Cerebellar nuclear complex (tissue), 1 donor: Measurements from ENCODE around the gene PPP1R10.

Experiments used
- DNase-seq, 2 experiments: peaks; one replicate each; lab custom pipeline; 2025; lab: John Stamatoyannopoulos, UW

Gene PPP1R10

DNA sequence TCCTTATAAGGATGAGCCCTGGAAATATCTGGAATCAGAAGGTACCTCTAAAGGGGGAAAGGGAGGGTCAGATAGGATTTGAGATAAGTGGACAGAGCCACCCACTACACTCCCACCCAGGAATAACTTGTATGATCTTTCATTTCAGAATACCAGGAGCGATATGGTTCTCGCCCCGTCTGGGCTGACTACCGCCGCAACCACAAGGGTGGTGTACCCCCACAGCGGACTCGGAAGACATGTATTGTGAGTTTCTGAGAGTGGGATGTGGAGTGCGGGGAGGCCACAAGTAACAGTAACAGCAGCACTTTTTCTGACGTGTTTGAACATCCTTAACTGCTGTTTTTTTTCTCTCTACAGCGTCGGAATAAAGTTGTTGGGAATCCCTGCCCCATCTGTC, 2.5 kb upstream of the PPP1R10 start:
- no peak for DNase-seq

- DNase-seq, result no peak
Measured at GRCh38 chr6:30618270-30618797, 1.3 kb upstream of the PPP1R10 start.

DNA sequence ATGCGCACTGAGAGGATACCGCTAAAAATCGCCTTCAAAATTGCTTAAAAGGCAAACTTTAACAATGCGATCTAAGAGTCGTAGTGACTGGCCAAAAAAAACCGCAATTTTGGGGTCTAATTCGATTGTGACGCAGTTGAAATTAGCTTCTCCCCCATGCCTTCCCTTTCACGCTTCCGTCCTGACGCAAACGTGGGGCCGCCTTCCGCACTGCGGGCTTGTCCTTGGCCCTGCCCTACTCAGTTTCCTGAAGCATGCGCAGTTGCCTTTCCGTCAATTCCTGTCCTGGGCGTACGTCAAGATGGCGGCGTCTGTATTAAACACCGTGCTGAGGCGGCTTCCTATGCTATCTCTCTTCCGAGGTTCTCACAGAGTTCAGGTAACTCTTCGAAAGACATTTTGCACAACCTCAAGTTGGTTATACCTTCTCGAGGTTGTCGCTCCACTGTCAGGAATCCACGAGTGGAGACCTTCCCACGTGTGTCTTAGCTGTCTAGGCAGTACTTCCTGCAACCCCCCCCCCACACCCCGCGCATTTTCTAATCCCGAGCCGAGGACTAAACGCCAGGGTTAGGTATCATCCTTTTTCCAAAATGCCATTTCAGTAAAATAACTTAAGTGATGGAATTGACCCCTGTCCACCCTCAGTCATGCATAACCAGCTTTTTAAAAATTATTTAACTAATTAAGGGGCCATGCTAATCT, 674 bp upstream of the PPP1R10 start, which contains the start of gene MRPS18B:
Gene MRPS18B, plus strand, starts transcription at position 276 of the 705 bp plus-strand sequence. Its CDS starts 26 bp downstream, at position 302.
- peak; percentile 73 to 87 for DNase-seq

GRCh38 chr6:30615958-30616810, 859 bp downstream of the PPP1R10 start:
- peak in 1 of 2 experiments; percentile 1 for DNase-seq

GRCh38 chr6:30615219-30615957, 1.7 kb downstream of the PPP1R10 start:
- peak; percentile 4 to 42 for DNase-seq

GRCh38 chr6:30614843-30615218, 2.2 kb downstream of the PPP1R10 start:
- peak; percentile 74 to 96 for DNase-seq

- peak in 1 of 2 experiments; percentile 39 for DNase-seq
Measured at GRCh38 chr6:30614044-30614842, 2.8 kb downstream of the PPP1R10 start.

DNA sequence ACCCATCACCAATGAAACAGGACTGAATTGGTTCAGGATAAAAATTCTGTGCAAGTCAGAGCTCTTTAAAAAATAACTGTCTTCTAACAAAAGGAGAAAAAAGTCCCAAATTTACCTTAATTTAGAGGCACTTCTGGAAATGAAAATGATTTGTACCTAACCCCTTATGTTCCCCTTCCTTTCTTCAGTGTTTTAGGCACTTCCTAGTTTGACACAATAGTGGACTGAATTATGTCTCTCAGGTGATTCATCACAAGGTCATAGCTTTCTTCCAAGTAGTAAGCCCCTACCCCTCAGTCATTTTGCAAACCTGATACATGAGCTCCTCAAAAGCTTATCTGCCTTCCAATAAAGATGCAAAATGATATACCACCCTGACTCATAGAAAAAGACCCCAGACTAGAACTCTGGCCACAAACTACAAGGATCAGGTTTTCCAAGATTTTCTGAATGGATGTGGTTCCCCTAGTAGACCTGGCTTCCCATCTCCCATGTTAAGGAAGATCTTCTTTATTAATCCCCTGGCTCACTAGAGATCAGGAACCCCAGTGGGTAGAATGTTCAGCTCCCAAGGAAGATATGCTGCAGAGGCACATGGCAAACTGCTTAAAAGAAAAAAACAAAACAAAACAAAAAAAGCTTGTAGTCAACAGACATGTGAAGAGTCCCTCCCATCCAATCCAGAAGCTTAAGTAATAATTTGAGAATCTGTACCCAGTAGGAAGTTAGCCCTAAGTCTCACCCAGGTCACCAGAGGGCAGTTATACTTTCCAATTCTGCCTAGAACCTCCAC, 3.6 kb downstream of the PPP1R10 start:
- DNase-seq, result no peak

DNA sequence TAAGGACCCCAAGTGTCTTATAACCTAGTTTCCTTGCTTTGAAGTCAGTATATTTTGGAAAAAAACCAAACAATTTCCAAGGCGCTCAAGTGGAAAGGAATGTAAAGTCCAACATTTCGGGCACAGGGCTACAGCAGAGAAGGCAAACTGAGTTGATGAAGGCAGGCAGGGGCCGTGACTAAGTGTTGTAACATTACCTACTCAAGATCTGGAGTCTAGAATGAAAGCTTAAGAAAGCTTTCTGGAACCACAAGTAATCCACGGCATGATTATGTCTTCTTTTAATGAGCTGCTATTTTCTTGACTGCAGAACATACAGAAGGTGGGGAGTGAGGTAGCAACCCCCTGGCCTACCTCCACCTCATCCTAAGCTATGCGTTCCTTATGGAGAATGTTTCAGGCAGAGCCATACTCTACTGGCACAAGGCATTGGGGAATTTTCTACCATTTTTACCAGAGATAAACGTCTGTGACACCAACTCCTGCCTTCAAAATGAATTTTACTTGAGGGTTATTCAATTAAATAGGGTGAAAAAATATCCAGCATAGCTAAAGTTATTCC, 4.3 kb downstream of the PPP1R10 start:
- no peak for DNase-seq

DNA sequence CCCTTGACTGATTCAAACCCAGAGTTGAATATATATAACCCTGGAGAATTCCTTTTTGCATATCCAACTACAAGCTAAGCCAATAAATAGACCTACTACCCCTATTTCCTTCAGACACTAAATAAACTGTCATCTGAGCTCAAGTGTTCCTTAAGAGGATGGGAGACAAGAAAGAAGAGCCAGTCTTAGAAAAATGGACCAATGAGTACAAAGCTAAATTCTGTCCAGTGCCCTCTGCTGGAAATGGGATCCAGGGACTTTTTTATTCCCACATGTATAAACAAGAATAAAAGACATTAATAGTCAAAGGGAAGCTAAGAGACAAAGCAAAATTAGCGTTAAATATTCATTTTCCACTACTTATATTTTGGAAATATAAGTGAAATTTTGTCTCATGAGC, 4.8 kb downstream of the PPP1R10 start:
- DNase-seq, result no peak

- DNase-seq, result no peak
Measured at GRCh38 chr6:30611856-30612194, 5.2 kb downstream of the PPP1R10 start.

DNA sequence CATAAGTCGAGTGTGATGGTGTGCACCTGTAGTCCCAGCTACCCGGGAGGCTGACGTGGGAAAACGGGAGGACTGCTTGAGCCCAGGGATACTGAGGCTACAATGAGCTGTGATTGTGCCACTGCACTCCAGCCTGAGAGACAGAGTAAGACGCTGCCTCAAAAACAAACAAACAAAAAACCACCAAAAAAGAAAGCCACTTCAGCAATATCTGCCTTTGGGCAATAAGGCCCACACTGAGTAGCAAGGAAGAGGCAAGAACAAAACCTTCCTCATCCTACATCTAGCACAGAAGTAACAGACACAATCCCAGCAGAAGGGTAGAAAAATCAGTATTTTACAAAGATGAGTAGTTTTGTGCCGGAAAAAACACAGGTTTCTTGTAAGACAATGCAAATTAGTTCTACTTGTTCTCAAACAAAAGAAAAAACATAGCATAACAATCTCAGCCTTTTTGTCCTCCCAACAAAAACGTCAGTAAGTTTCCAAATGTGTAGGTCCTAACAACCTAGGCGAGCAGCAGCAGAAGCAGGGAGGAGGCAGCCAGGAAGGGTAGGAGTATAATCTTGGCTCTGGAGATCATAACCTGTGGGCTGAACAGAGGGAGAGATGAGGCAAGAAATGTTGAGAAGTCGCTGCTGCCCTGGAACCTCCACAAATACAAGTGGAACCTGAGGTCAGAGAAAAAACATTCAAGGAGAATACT, 5.7 kb downstream of the PPP1R10 start:
- DNase-seq, result no peak

DNA sequence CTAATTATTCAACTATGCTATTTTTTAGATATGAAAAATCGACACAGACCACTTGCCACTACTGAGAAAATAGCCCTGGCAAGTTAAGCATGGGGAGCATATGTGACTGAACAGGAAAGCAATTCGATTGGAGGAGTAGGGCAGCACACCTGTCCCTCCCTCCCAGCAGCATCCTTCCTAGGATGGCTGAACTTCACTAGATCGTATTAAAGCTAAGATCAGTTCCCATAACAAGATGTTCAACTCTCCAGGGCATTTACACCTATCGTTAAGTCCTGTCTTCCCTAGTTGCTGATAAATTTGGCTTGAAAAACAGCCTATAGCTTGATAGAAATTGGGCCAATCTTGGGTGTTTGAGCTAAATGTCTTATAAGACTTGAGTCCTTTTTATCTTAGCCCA, 7.0 kb downstream of the PPP1R10 start:
- no peak for DNase-seq

DNA sequence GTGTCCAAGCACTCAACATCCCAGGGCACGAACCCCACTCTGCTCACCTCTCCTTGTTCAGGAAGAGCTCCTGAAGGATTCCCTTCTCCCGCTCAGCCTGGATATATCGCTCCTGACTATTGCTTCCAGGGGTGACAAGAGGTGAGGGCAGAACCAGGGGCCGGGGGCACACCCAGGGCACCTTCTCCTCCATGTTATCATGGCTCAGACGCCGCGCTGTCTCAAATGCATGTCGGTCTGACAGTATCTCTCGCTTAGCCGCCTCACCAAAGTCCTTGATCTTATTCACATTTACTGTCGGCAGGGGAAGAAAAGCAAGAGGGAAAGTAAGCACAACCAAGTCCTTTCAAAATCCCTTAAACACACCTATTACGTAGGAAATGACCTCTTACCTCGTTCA, 13.1 kb downstream of the PPP1R10 start:
- DNase-seq, result no peak

- no peak for DNase-seq
Measured at GRCh38 chr6:30601815-30602641, 15.0 kb downstream of the PPP1R10 start.

GRCh38 chr6:30601436-30601814, 15.6 kb downstream of the PPP1R10 start:
- no peak for DNase-seq

DNA sequence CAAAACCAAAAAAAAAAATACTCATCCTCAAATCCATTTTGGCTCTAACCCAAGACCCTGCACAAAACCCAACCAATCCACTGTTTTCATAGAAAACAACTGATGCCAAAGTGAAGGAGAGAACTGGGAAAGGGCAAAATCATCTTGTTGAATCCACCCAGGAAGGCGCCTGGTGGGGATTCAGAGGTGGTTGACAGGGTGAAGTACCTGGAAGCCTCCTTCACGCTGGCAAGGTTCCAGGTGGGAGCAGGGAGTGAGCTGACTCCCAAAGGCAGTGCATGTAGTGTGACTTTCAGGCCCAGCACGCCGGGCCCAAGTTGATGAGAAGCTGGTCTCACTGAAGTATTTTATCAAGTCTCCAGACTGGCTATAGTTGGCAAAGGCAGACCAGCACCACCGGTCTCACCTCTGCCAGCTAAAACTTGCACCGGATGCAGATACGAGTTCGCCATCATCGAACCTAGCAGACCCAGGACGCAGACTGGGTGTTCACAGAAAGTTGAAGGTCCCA, 16.5 kb downstream of the PPP1R10 start:
- no peak for DNase-seq

DNA sequence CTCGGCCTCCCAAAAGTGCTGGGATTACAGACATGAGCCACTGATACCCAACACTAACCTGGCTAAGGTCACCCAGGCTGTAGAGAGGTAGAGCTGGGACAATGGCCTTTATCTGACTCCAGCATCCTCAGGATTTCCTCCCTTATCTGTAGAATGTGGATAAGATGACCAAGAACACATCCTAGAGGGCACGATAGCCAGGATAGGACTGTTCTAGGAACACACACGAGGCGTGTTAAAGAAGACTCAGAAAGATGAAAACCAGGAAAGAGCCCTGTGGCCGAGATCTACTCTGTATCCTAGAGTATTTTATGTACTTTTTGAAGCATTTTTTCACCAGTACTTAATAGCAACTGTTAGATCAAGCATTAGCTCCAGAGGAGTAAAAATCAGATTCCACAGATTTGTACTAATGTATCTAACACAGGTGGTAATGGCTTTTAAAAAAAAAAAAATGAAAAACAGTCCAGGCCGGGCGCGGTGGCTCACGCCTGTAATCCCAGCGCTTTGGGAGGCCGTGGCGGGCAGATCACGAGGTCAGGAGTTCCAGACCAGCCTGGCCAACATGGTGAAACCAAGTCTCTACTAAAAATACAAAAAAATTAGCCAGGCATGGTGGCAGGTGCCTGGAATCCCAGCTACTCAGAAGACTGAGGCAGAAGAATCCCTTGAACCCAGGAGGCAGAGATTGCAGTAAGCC, 17.3 kb downstream of the PPP1R10 start:
- DNase-seq, result no peak
